GM23338 (cell line): Measurements from ENCODE around the gene LRRTM2. TPM values are rescaled to one million over a fixed set of nuclear protein-coding genes. Genes with fewer than 3 reads are reported as not detected.

Source experiments
- ATAC-seq: fragments of 200-7000 bp; cut with Tn5 transposase; 3 replicates; pipeline ENCODE4 v1.9.1; 2020
- DNase-seq: peaks from one replicate; pipeline ENCODE4 v3.0.0-alpha.2; 2015; ENCODE audit warnings: low spot score
- H2AFZ ChIP-seq: fragments of 200-600 bp; sonication (generic); 2 replicates; pipeline ENCODE4 v1.8.0; 2016; ENCODE audit warnings: antibody characterized with exemption, mild to moderate bottlenecking, moderate library complexity
- H3F3A ChIP-seq: fragments of 200-600 bp; sonication (generic); replicated peaks from 2 replicates; pipeline ENCODE4 v1.8.0; 2017; ENCODE audit warnings: antibody characterized with exemption, mixed run types, low read depth
- H3K27ac ChIP-seq: fragments of 200-600 bp; sonication (generic); 2 replicates; pipeline ENCODE4 v1.6.1; 2016; ENCODE audit warnings: low read depth
- H3K27me3 ChIP-seq: fragments of 200-600 bp; sonication (generic); 2 replicates; pipeline ENCODE4 v1.8.0; 2016; ENCODE audit warnings: mild to moderate bottlenecking, mixed run types, moderate library complexity; ENCODE audit not compliant: insufficient read depth
- H3K36me3 ChIP-seq: fragments of 200-600 bp; sonication (generic); 2 replicates; pipeline ENCODE4 v1.8.0; 2016; ENCODE audit warnings: mild to moderate bottlenecking; ENCODE audit not compliant: insufficient read depth
- H3K4me1 ChIP-seq: fragments of 200-600 bp; sonication (generic); 2 replicates; pipeline ENCODE4 v1.8.0; 2016; ENCODE audit warnings: mild to moderate bottlenecking, moderate library complexity; ENCODE audit not compliant: insufficient read depth
- H3K4me2 ChIP-seq: fragments of 200-600 bp; sonication (generic); 2 replicates; pipeline ENCODE4 v1.7.1; 2017; ENCODE audit warnings: mixed run types
- H3K4me3 ChIP-seq: fragments of 200-600 bp; sonication (generic); 2 replicates; pipeline ENCODE4 v1.6.1; 2016; ENCODE audit warnings: mixed run types
- H3K79me2 ChIP-seq: fragments of 200-600 bp; sonication (generic); replicated peaks from 2 replicates; pipeline ENCODE4 v1.8.0; 2017; ENCODE audit warnings: mild to moderate bottlenecking; ENCODE audit not compliant: insufficient read depth
- H3K9me2 ChIP-seq: fragments of 200-600 bp; sonication (generic); 2 replicates; pipeline ENCODE4 v1.8.0; 2017; ENCODE audit not compliant: insufficient read depth
- H4K20me1 ChIP-seq: fragments of 200-600 bp; sonication (generic); replicated peaks from 2 replicates; pipeline ENCODE4 v1.8.0; 2017; ENCODE audit warnings: mild to moderate bottlenecking; ENCODE audit not compliant: insufficient read depth
- H3K27ac Mint-ChIP-seq: 2 replicates; pipeline ENCODE4 v1.8.0; 2020; ENCODE audit warnings: inconsistent platforms, mild to moderate bottlenecking, moderate library complexity, mixed read lengths
- H3K27me3 Mint-ChIP-seq: 3 replicates; pipeline ENCODE4 v1.8.0; 2022; ENCODE audit warnings: low read depth, mild to moderate bottlenecking, moderate library complexity, mixed read lengths, inconsistent platforms; ENCODE audit not compliant: insufficient read depth, poor library complexity
- H3K36me3 Mint-ChIP-seq: 3 replicates; pipeline ENCODE4 v1.8.0; 2021; ENCODE audit warnings: low read depth, mild to moderate bottlenecking, inconsistent platforms, moderate library complexity, mixed read lengths
- H3K4me1 Mint-ChIP-seq: 3 replicates; pipeline ENCODE4 v1.8.0; 2020; ENCODE audit warnings: mild to moderate bottlenecking, inconsistent platforms, mixed read lengths
- H3K4me3 Mint-ChIP-seq: 3 replicates; pipeline ENCODE4 v1.8.0; 2021; ENCODE audit warnings: moderate library complexity, mild to moderate bottlenecking, inconsistent platforms, mixed read lengths
- H3K9me3 Mint-ChIP-seq: 3 replicates; pipeline ENCODE4 v1.8.0; 2020; ENCODE audit warnings: moderate library complexity, mild to moderate bottlenecking, inconsistent platforms, mixed read lengths
- JUNB ChIP-seq: IDR thresholded peaks from one replicate; pipeline ENCODE4 v1.6.1; 2016; ENCODE audit warnings: antibody characterized with exemption; ENCODE audit not compliant: unreplicated experiment
- POLR2AphosphoS5 ChIP-seq: IDR thresholded peaks from 2 replicates; pipeline ENCODE4 v1.6.1; 2016; ENCODE audit warnings: antibody characterized with exemption, low read depth
- ZNF114 ChIP-seq: fragments of 250-450 bp; sonication (Bioruptor Pico); IDR thresholded peaks from 2 replicates; pipeline ENCODE4 v1.5.0; 2020; ENCODE audit warnings: mild to moderate bottlenecking, moderate library complexity
- ZNF331 ChIP-seq: fragments of 250-450 bp; sonication (Bioruptor Pico); IDR thresholded peaks from 2 replicates; pipeline ENCODE4 v1.5.0; 2020; ENCODE audit warnings: low read depth, mild to moderate bottlenecking, moderate library complexity
- polyA plus RNA-seq: library from polyadenylated mRNA; unstranded; fragments of >200 nt; fragmentation: Nextera tagmentation; extraction: Ambion mirVana; gene quantifications from 2 replicates; pipeline ENCODE4 v1.2.1, GENCODE V29; 2016
- total RNA-seq: library from RNA; depleted of rRNA; stranded (reverse); fragments of >200 nt; shearing (Covaris generic); gene quantifications from 2 replicates; pipeline ENCODE4 v1.2.3, GENCODE V29; 2014
- TF ChIP-seq, protein P1 (sequence below): IDR thresholded peaks from one replicate; pipeline ENCODE4 v1.6.1; 2018; ENCODE audit warnings: antibody characterized with exemption; ENCODE audit not compliant: unreplicated experiment
- TF ChIP-seq, protein P2 (sequence below): IDR thresholded peaks from 2 replicates; pipeline ENCODE4 v1.6.1; 2016; ENCODE audit warnings: antibody characterized with exemption
- TF ChIP-seq, protein P3 (sequence below): fragments of 250-450 bp; sonication (Bioruptor Pico); IDR thresholded peaks from 2 replicates; pipeline ENCODE4 v1.5.0; 2020; ENCODE audit warnings: mild to moderate bottlenecking, moderate library complexity

LRRTM2 gene
- total and polyA plus RNA-seq, 2 experiments from 2014 or later, result 1.5 TPM; not detected in 1

DNA sequence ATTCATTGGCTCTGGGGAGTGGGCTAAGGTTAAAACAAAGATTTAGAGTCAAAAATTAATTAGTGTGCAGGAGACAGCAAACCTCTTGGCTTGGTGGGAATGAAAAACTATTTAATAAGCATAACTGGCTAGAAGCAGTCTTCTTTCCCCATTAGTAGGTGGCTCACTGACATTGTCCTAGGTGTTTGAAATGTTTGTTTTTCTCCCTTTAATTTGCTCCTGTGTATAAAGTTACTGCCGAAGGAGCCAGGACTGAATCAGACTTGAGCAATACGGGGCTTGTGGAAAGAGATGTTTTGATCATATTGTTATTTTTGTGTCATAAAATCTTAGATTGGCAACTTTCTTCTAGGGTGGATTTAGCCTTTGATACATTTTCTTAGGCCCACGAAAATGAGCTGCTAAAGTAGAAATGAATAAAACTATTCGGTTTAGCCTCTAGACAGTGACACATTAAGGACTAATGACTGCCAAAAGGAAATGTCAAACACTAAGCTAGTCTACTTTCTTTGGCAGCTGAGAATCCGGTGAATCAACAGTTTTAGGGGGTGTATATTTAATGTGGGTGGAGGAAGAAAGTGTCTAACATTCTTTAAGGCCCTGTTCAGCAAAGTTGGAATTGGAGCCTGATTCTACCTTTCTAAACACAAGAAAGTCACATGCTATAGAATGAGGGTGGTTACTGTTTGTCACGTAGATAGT is 30.2 kb downstream of the LRRTM2 start (continued):
- TF ChIP-seq, protein P1, sequence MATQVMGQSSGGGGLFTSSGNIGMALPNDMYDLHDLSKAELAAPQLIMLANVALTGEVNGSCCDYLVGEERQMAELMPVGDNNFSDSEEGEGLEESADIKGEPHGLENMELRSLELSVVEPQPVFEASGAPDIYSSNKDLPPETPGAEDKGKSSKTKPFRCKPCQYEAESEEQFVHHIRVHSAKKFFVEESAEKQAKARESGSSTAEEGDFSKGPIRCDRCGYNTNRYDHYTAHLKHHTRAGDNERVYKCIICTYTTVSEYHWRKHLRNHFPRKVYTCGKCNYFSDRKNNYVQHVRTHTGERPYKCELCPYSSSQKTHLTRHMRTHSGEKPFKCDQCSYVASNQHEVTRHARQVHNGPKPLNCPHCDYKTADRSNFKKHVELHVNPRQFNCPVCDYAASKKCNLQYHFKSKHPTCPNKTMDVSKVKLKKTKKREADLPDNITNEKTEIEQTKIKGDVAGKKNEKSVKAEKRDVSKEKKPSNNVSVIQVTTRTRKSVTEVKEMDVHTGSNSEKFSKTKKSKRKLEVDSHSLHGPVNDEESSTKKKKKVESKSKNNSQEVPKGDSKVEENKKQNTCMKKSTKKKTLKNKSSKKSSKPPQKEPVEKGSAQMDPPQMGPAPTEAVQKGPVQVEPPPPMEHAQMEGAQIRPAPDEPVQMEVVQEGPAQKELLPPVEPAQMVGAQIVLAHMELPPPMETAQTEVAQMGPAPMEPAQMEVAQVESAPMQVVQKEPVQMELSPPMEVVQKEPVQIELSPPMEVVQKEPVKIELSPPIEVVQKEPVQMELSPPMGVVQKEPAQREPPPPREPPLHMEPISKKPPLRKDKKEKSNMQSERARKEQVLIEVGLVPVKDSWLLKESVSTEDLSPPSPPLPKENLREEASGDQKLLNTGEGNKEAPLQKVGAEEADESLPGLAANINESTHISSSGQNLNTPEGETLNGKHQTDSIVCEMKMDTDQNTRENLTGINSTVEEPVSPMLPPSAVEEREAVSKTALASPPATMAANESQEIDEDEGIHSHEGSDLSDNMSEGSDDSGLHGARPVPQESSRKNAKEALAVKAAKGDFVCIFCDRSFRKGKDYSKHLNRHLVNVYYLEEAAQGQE, result no peak
- TF ChIP-seq POLR2AphosphoS5 (no peak), ZNF114 (CRISPR knock-in tag) (no peak)

DNA sequence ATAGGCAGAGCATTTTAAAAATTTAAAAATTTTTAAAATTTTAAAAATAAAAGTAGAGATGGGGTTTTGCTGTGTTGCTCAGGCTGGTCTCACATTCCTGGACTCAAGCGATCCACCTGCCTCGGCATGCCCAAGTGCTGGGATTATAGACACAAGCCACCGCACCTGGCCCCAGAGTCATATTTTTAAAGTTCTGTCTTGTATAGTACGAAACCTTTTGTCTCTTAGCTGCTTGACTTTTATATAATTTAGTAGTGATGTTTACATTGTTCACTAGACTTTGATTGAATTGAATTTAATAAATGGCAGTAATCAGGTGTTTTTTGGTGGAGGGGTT is 31.0 kb downstream of the LRRTM2 start:
- H3K79me2 ChIP-seq, result peaks cover 99% of the 10 kb centered on the region
- Mint-ChIP-seq H3K36me3 (no peaks in the 10 kb centered on the region), H3K4me1 (peaks cover 55% of the 10 kb centered on the region), H3K4me3 (no peak overlapping the region), H3K27ac (peak overlapping the region; percentile 80; the same call in 1 of the 2 replicates), H3K9me3 (no peaks in the 10 kb centered on the region), H3K27me3 (no peaks in the 10 kb centered on the region)
- H2AFZ ChIP-seq, result no peak overlapping the region
- no peak for DNase-seq
- H3K4me3 ChIP-seq, result no peak overlapping the region
- no peaks in the 10 kb centered on the region for H3K27me3 ChIP-seq
- no peaks in the 10 kb centered on the region for H4K20me1 ChIP-seq
- H3K4me2 ChIP-seq, result no peak overlapping the region
- no peaks in the 10 kb centered on the region for H3K36me3 ChIP-seq
- TF ChIP-seq, protein P2, sequence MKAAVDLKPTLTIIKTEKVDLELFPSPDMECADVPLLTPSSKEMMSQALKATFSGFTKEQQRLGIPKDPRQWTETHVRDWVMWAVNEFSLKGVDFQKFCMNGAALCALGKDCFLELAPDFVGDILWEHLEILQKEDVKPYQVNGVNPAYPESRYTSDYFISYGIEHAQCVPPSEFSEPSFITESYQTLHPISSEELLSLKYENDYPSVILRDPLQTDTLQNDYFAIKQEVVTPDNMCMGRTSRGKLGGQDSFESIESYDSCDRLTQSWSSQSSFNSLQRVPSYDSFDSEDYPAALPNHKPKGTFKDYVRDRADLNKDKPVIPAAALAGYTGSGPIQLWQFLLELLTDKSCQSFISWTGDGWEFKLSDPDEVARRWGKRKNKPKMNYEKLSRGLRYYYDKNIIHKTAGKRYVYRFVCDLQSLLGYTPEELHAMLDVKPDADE, result no peak
- TF ChIP-seq JUNB (no peak), ZNF331 (CRISPR knock-in tag) (no peak)
- TF ChIP-seq, protein P1, result no peak
- TF ChIP-seq, protein P3, sequence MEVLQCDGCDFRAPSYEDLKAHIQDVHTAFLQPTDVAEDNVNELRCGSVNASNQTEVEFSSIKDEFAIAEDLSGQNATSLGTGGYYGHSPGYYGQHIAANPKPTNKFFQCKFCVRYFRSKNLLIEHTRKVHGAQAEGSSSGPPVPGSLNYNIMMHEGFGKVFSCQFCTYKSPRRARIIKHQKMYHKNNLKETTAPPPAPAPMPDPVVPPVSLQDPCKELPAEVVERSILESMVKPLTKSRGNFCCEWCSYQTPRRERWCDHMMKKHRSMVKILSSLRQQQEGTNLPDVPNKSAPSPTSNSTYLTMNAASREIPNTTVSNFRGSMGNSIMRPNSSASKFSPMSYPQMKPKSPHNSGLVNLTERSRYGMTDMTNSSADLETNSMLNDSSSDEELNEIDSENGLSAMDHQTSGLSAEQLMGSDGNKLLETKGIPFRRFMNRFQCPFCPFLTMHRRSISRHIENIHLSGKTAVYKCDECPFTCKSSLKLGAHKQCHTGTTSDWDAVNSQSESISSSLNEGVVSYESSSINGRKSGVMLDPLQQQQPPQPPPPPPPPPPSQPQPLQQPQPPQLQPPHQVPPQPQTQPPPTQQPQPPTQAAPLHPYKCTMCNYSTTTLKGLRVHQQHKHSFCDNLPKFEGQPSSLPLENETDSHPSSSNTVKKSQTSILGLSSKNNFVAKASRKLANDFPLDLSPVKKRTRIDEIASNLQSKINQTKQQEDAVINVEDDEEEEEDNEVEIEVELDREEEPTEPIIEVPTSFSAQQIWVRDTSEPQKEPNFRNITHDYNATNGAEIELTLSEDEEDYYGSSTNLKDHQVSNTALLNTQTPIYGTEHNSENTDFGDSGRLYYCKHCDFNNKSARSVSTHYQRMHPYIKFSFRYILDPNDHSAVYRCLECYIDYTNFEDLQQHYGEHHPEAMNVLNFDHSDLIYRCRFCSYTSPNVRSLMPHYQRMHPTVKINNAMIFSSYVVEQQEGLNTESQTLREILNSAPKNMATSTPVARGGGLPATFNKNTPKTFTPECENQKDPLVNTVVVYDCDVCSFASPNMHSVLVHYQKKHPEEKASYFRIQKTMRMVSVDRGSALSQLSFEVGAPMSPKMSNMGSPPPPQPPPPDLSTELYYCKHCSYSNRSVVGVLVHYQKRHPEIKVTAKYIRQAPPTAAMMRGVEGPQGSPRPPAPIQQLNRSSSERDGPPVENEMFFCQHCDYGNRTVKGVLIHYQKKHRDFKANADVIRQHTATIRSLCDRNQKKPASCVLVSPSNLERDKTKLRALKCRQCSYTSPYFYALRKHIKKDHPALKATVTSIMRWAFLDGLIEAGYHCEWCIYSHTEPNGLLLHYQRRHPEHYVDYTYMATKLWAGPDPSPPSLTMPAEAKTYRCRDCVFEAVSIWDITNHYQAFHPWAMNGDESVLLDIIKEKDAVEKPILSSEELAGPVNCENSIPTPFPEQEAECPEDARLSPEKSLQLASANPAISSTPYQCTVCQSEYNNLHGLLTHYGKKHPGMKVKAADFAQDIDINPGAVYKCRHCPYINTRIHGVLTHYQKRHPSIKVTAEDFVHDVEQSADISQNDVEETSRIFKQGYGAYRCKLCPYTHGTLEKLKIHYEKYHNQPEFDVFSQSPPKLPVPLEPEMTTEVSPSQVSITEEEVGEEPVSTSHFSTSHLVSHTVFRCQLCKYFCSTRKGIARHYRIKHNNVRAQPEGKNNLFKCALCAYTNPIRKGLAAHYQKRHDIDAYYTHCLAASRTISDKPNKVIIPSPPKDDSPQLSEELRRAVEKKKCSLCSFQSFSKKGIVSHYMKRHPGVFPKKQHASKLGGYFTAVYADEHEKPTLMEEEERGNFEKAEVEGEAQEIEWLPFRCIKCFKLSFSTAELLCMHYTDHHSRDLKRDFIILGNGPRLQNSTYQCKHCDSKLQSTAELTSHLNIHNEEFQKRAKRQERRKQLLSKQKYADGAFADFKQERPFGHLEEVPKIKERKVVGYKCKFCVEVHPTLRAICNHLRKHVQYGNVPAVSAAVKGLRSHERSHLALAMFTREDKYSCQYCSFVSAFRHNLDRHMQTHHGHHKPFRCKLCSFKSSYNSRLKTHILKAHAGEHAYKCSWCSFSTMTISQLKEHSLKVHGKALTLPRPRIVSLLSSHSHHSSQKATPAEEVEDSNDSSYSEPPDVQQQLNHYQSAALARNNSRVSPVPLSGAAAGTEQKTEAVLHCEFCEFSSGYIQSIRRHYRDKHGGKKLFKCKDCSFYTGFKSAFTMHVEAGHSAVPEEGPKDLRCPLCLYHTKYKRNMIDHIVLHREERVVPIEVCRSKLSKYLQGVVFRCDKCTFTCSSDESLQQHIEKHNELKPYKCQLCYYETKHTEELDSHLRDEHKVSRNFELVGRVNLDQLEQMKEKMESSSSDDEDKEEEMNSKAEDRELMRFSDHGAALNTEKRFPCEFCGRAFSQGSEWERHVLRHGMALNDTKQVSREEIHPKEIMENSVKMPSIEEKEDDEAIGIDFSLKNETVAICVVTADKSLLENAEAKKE (CRISPR knock-in tag), result no peak
- no peaks in the 10 kb centered on the region for H3F3A ChIP-seq
- 0 out of 2 replicates have a peak overlapping the region, but pooled peaks have one; percentile 41 for H3K27ac ChIP-seq
- ATAC-seq, result no peak
- H3K9me2 ChIP-seq, result peaks cover 4% of the 10 kb centered on the region; the same call in 1 of the 2 replicates
- H3K4me1 ChIP-seq, result peaks cover 57% of the 10 kb centered on the region
